Mesothelial cell of epicardium (in vitro differentiated cells): Measurements from ENCODE around the gene NBEA. TPM values are rescaled to one million over a fixed set of nuclear protein-coding genes. Genes with fewer than 3 reads are reported as not detected.

ENCODE experiments used
- DNase-seq, 2 experiments: peaks; one replicate each; pipeline ENCODE4 v3.0.0; 2021; ENCODE audit warnings: low spot score in 2 of 2; ENCODE audit not compliant: unreplicated experiment in 2 of 2
- H3K27ac Mint-ChIP-seq: 2 replicates; pipeline ENCODE4 v1.8.0; 2021; ENCODE audit warnings: mixed read lengths
- H3K27me3 Mint-ChIP-seq: 2 replicates; pipeline ENCODE4 v1.8.0; 2021; ENCODE audit warnings: low read depth, mixed read lengths
- H3K36me3 Mint-ChIP-seq: 2 replicates; pipeline ENCODE4 v1.8.0; 2021; ENCODE audit warnings: mixed read lengths
- H3K4me1 Mint-ChIP-seq: 2 replicates; pipeline ENCODE4 v1.8.0; 2021; ENCODE audit warnings: mixed read lengths
- H3K4me3 Mint-ChIP-seq: 2 replicates; pipeline ENCODE4 v1.8.0; 2021; ENCODE audit warnings: mild to moderate bottlenecking, moderate library complexity, mixed read lengths
- H3K9me3 Mint-ChIP-seq: 2 replicates; pipeline ENCODE4 v1.8.0; 2021; ENCODE audit warnings: mixed read lengths
- CTCF ChIP-seq: fragments of 200-600 bp; sonication (generic); IDR thresholded peaks from one replicate; pipeline ENCODE4 v1.5.0; 2021; ENCODE audit warnings: antibody characterized with exemption; ENCODE audit not compliant: unreplicated experiment
- total RNA-seq: library from RNA; stranded (reverse); gene quantifications from 3 replicates; pipeline ENCODE4 v1.2.1, GENCODE V29; 2021

Gene NBEA
- total RNA-seq, 1 donor from 2014 or later: 32.8 TPM

- peak overlapping the region; percentile 30 for H3K27ac Mint-ChIP-seq
- peaks cover 1% of the 10 kb centered on the region for H3K4me1 Mint-ChIP-seq
- TF ChIP-seq CTCF: no peak
- H3K4me3 Mint-ChIP-seq: no peak overlapping the region
- no peaks in the 10 kb centered on the region for H3K27me3 Mint-ChIP-seq
- H3K9me3 Mint-ChIP-seq: no peaks in the 10 kb centered on the region
- H3K36me3 Mint-ChIP-seq: peaks cover 14% of the 10 kb centered on the region
- DNase-seq: no peak
Observed at GRCh38 chr13:35648201-35648600, 706.1 kb downstream of the NBEA start.

GRCh38 chr13:35649162-35649561, 707.1 kb downstream of the NBEA start:
- Mint-ChIP-seq H3K27me3 (no peaks in the 10 kb centered on the region), H3K27ac (no peak overlapping the region), H3K36me3 (peaks cover 15% of the 10 kb centered on the region), H3K4me3 (no peak overlapping the region), H3K9me3 (no peaks in the 10 kb centered on the region), H3K4me1 (no peaks in the 10 kb centered on the region)
- TF ChIP-seq CTCF: no peak
- no peak for DNase-seq

- no peak for DNase-seq
- Mint-ChIP-seq H3K4me1 (no peaks in the 10 kb centered on the region), H3K27me3 (no peaks in the 10 kb centered on the region), H3K9me3 (no peaks in the 10 kb centered on the region), H3K27ac (no peak overlapping the region), H3K4me3 (no peak overlapping the region), H3K36me3 (peaks cover 4% of the 10 kb centered on the region)
- no peak for TF ChIP-seq CTCF
Observed at GRCh38 chr13:35659796-35660195, 717.7 kb downstream of the NBEA start.

GRCh38 chr13:35664747-35665146, 722.7 kb downstream of the NBEA start:
- H3K4me1 Mint-ChIP-seq: no peaks in the 10 kb centered on the region
- H3K4me3 Mint-ChIP-seq: no peak overlapping the region
- no peak for TF ChIP-seq CTCF
- H3K27ac Mint-ChIP-seq: no peak overlapping the region
- H3K9me3 Mint-ChIP-seq: no peaks in the 10 kb centered on the region
- H3K27me3 Mint-ChIP-seq: no peaks in the 10 kb centered on the region
- no peak for DNase-seq
- peaks cover 14% of the 10 kb centered on the region for H3K36me3 Mint-ChIP-seq

- Mint-ChIP-seq H3K27me3 (no peaks in the 10 kb centered on the region), H3K4me1 (no peaks in the 10 kb centered on the region), H3K9me3 (no peaks in the 10 kb centered on the region), H3K27ac (no peak overlapping the region), H3K36me3 (peaks cover 14% of the 10 kb centered on the region), H3K4me3 (no peak overlapping the region)
- DNase-seq: no peak
- no peak for TF ChIP-seq CTCF
Observed at GRCh38 chr13:35669321-35669720, 727.3 kb downstream of the NBEA start.

GRCh38 chr13:35672611-35673010, 730.5 kb downstream of the NBEA start:
- H3K9me3 Mint-ChIP-seq: peaks cover 5% of the 10 kb centered on the region
- H3K27me3 Mint-ChIP-seq: no peaks in the 10 kb centered on the region
- peaks cover 6% of the 10 kb centered on the region for H3K36me3 Mint-ChIP-seq
- no peak for DNase-seq
- H3K4me1 Mint-ChIP-seq: no peaks in the 10 kb centered on the region
- no peak overlapping the region for H3K4me3 Mint-ChIP-seq
- no peak for TF ChIP-seq CTCF
- no peak overlapping the region for H3K27ac Mint-ChIP-seq
